NB4 (cell line): Measurements from ENCODE around the gene FAM107B.

ENCODE experiments used
- DNase-seq: peaks from one replicate; pipeline ENCODE4 v3.0.0; 2010; ENCODE audit warnings: low read depth
- H3K4me3 ChIP-seq: one replicate; pipeline ENCODE4 v1.5.1; 2011; ENCODE audit warnings: mild to moderate bottlenecking, low read depth, low read length, moderate library complexity
- CTCF ChIP-seq: IDR thresholded peaks from one replicate; pipeline ENCODE4 v1.5.1; 2012; ENCODE audit warnings: low read depth, low read length
- MAX ChIP-seq: IDR thresholded peaks from 2 replicates; pipeline ENCODE4 v1.6.1; 2011; ENCODE audit warnings: low read depth, low read length
- MYC ChIP-seq: IDR thresholded peaks from 2 replicates; pipeline ENCODE4 v1.6.1; 2011; ENCODE audit warnings: low read depth, low read length
- POLR2A ChIP-seq: IDR thresholded peaks from 2 replicates; pipeline ENCODE4 v1.6.1; 2011; ENCODE audit warnings: mild to moderate bottlenecking; ENCODE audit not compliant: insufficient read length; ENCODE audit errors: extremely low read depth

Gene FAM107B

GRCh38 chr10:14698111-14698828 lies 76.4 kb downstream of the FAM107B start:
- DNase-seq = no peak
- H3K4me3 ChIP-seq = no peak overlapping the region
- TF ChIP-seq MYC (no peak), MAX (no peak), POLR2A (no peak), CTCF (no peak)

GRCh38 chr10:14697281-14697680 lies 77.4 kb downstream of the FAM107B start:
- no peak overlapping the region for H3K4me3 ChIP-seq
- no peak for DNase-seq
- no peak for TF ChIP-seq POLR2A
- TF ChIP-seq CTCF = no peak
- TF ChIP-seq MYC = no peak
- no peak for TF ChIP-seq MAX

- no peak overlapping the region for H3K4me3 ChIP-seq
- no peak for DNase-seq
- TF ChIP-seq MYC = no peak
- no peak for TF ChIP-seq POLR2A
- no peak for TF ChIP-seq MAX
- TF ChIP-seq CTCF = no peak
These were observed 77.9 kb downstream of the FAM107B start for GRCh38 chr10:14696821-14697220.

- no peak overlapping the region for H3K4me3 ChIP-seq
- DNase-seq = no peak
- TF ChIP-seq POLR2A (no peak), CTCF (no peak), MYC (no peak), MAX (no peak)
These were observed 78.7 kb downstream of the FAM107B start for GRCh38 chr10:14695847-14696480.

GRCh38 chr10:14693891-14694290 lies 80.8 kb downstream of the FAM107B start:
- no peak for DNase-seq
- no peak for TF ChIP-seq MYC
- TF ChIP-seq POLR2A = no peak
- no peak for TF ChIP-seq CTCF
- TF ChIP-seq MAX = no peak
- H3K4me3 ChIP-seq = no peak overlapping the region
